Activated naive CD4-positive, alpha-beta T cell treated with anti-CD3 and anti-CD28 coated beads, Interleukin-2, amount 50 U/mL, for 72 hours (primary cell): Measurements from ENCODE around the gene CDADC1. TPM values are rescaled to one million over a fixed set of nuclear protein-coding genes. Genes with fewer than 3 reads are reported as not detected.
A peak's percentile ranks its signal among the peaks of the same experiment; 100 is the strongest.
"Not testable (repeated sequence)": the region's sequence is repeated elsewhere in the genome, so short reads cannot be mapped to it uniquely, and the experiment has no call there.

Experiments
- ATAC-seq, 2 donors: fragments of 150-1000 bp; cut with Tn5 transposase; 2 replicates each; pipeline ENCODE4 v1.10.0; 2021; ENCODE audit warnings: mild to moderate bottlenecking in 2 of 2, moderate library complexity in 2 of 2
- DNase-seq, 2 donors: peaks; one replicate each; pipeline ENCODE4 v3.0.0; 2021 to 2022; ENCODE audit warnings: low spot score in 2 of 2
- H3K27ac Mint-ChIP-seq, 2 donors: one replicate each; pipeline ENCODE4 v1.8.0; 2022; ENCODE audit warnings: mild to moderate bottlenecking in 2 of 2, mixed read lengths in 2 of 2
- H3K36me3 Mint-ChIP-seq, 2 donors: one replicate each; pipeline ENCODE4 v1.8.0; 2022; ENCODE audit warnings: mixed read lengths in 2 of 2
- H3K9me3 Mint-ChIP-seq, 2 donors: one replicate each; pipeline ENCODE4 v1.8.0; 2022; ENCODE audit warnings: mixed read lengths in 2 of 2
- total RNA-seq, 2 donors: library from RNA; stranded (reverse); gene quantifications; one replicate each; pipeline ENCODE4 v1.2.3, GENCODE V29; 2022

The CDADC1 gene
- total RNA-seq, 2 donors from 2014 or later, result 15.8 to 16.9 TPM

GRCh38 chr13:49315756-49316482 lies 68.2 kb downstream of the CDADC1 start:
- DNase-seq, result no peak
- H3K27ac Mint-ChIP-seq, result no peak overlapping the region
- H3K9me3 Mint-ChIP-seq, result no peaks in the 10 kb centered on the region

GRCh38 chr13:49319551-49319950 lies 71.8 kb downstream of the CDADC1 start:
- no peak for DNase-seq
- no peak for ATAC-seq
- no peaks in the 10 kb centered on the region for H3K36me3 Mint-ChIP-seq
- no peak overlapping the region for H3K27ac Mint-ChIP-seq
- no peaks in the 10 kb centered on the region for H3K9me3 Mint-ChIP-seq

More at GRCh38 chr13:49315756-49316482, 68.2 kb downstream of the CDADC1 start:
- ATAC-seq, result no peak
- H3K36me3 Mint-ChIP-seq, result no peaks in the 10 kb centered on the region

GRCh38 chr13:49319951-49320350 lies 72.2 kb downstream of the CDADC1 start:
- Mint-ChIP-seq H3K27ac (no peak overlapping the region), H3K36me3 (no peaks in the 10 kb centered on the region), H3K9me3 (no peaks in the 10 kb centered on the region)
- no peak for ATAC-seq
- no peak for DNase-seq

- no peak overlapping the region for H3K27ac Mint-ChIP-seq
- DNase-seq, result no peak
- no peak for ATAC-seq
- no peaks in the 10 kb centered on the region for H3K9me3 Mint-ChIP-seq
- no peaks in the 10 kb centered on the region for H3K36me3 Mint-ChIP-seq
These were observed 73.2 kb downstream of the CDADC1 start for GRCh38 chr13:49320975-49321374.

GRCh38 chr13:49322702-49323101 lies 75.0 kb downstream of the CDADC1 start:
- ATAC-seq (no peak), DNase-seq (no peak)
- Mint-ChIP-seq H3K9me3 (no peaks in the 10 kb centered on the region), H3K36me3 (no peaks in the 10 kb centered on the region), H3K27ac (no peak overlapping the region)

- no peak for DNase-seq
- Mint-ChIP-seq H3K27ac (no peak overlapping the region), H3K9me3 (no peaks in the 10 kb centered on the region), H3K36me3 (no peaks in the 10 kb centered on the region)
- no peak for ATAC-seq
These were observed 75.6 kb downstream of the CDADC1 start for GRCh38 chr13:49323344-49323743.

GRCh38 chr13:49326222-49326917 lies 78.6 kb downstream of the CDADC1 start:
- Mint-ChIP-seq H3K36me3 (no peaks in the 10 kb centered on the region), H3K27ac (no peak overlapping the region), H3K9me3 (no peaks in the 10 kb centered on the region)
- ATAC-seq (no peak), DNase-seq (no peak)

GRCh38 chr13:49327145-49327544 lies 79.4 kb downstream of the CDADC1 start:
- not testable (repeated sequence) for ATAC-seq, H3K27ac Mint-ChIP-seq, H3K9me3 Mint-ChIP-seq

GRCh38 chr13:49329831-49330545 lies 82.3 kb downstream of the CDADC1 start:
- H3K36me3 Mint-ChIP-seq, result no peaks in the 10 kb centered on the region
- ATAC-seq, result no peak
- H3K27ac Mint-ChIP-seq, result no peak overlapping the region
- H3K9me3 Mint-ChIP-seq, result no peaks in the 10 kb centered on the region
- no peak for DNase-seq

More at GRCh38 chr13:49327145-49327544, 79.4 kb downstream of the CDADC1 start:
- DNase-seq, H3K36me3 Mint-ChIP-seq: not testable (repeated sequence)

GRCh38 chr13:49330546-49330864 lies 82.8 kb downstream of the CDADC1 start:
- DNase-seq (no peak), ATAC-seq (no peak)
- no peaks in the 10 kb centered on the region for H3K9me3 Mint-ChIP-seq
- H3K27ac Mint-ChIP-seq, result no peak overlapping the region
- no peaks in the 10 kb centered on the region for H3K36me3 Mint-ChIP-seq

GRCh38 chr13:49336655-49337054 lies 88.9 kb downstream of the CDADC1 start:
- peak overlapping the region in 1 of 2 donors; percentile 36 for H3K27ac Mint-ChIP-seq
- H3K9me3 Mint-ChIP-seq, result no peaks in the 10 kb centered on the region
- DNase-seq, result no peak
- no peak for ATAC-seq
- H3K36me3 Mint-ChIP-seq, result peaks cover 0 to 5% of the 10 kb centered on the region in 2 donors

GRCh38 chr13:49340161-49340560 lies 92.4 kb downstream of the CDADC1 start:
- no peak overlapping the region for H3K27ac Mint-ChIP-seq
- peaks cover 0 to 5% of the 10 kb centered on the region in 2 donors for H3K36me3 Mint-ChIP-seq
- H3K9me3 Mint-ChIP-seq, result no peaks in the 10 kb centered on the region
- DNase-seq (no peak), ATAC-seq (no peak)

GRCh38 chr13:49341517-49341916 lies 93.8 kb downstream of the CDADC1 start:
- Mint-ChIP-seq H3K27ac (no peak overlapping the region), H3K9me3 (no peaks in the 10 kb centered on the region), H3K36me3 (peaks cover 0 to 5% of the 10 kb centered on the region in 2 donors)
- ATAC-seq, result no peak
- no peak for DNase-seq

- ATAC-seq (no peak), DNase-seq (no peak)
These were observed 94.2 kb downstream of the CDADC1 start for GRCh38 chr13:49341941-49342340.

GRCh38 chr13:49342454-49342853 lies 94.7 kb downstream of the CDADC1 start:
- DNase-seq (no peak), ATAC-seq (no peak)
- Mint-ChIP-seq H3K27ac (no peak overlapping the region), H3K9me3 (no peaks in the 10 kb centered on the region), H3K36me3 (peaks cover 0 to 5% of the 10 kb centered on the region in 2 donors)

More at GRCh38 chr13:49341941-49342340, 94.2 kb downstream of the CDADC1 start:
- Mint-ChIP-seq H3K9me3 (no peaks in the 10 kb centered on the region), H3K36me3 (peaks cover 0 to 5% of the 10 kb centered on the region in 2 donors), H3K27ac (no peak overlapping the region)
